ENCODE results near the gene SYNPO. TPM values are rescaled to one million over a fixed set of nuclear protein-coding genes. Genes with fewer than 3 reads are reported as not detected.

SYNPO gene
- polyA plus RNA-seq, 1 of the 3 experiments (the other 2 are of a cell fraction), result 5.1 TPM

DNA sequence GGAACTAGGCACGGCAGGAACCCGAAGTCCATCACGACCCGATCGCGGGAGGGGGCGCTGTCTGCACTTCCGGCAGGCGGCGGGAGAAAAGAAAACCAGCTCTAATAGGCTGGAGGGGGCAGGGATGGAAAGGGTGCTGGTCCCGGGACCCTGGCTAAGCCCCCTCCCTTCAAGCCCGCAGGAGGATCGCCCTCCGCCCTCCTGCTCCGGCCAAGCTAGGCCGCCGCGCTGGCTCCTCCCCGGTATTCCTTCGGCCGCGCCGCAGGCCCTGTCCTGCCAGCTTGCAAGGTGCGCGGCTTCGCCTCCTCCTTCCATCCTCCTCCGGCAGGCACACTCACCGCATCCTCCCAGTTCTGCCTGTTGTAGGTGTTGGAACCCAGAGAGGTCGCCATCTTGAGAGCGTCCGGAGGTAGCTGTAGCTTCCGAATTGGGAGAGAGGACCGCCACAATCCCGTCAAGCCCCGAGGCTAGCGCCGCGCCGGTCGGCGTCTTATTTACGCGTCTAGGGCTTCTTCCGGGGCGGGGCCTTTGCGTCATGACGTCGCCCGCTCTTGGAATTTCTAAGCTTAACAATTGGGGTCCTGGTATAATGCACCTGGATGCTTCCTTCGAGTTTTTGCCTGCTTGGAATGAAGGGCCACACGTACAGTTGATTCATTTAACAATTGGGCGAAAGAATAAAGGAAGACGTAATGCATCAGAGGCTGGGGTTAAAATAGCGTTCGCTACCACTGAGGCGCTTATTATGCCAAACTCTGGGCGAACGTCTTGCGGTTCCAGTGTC, 60.3 kb downstream of the SYNPO start, which contains the start of gene RBM22 (continued):
- TF ChIP-seq, protein P1, sequence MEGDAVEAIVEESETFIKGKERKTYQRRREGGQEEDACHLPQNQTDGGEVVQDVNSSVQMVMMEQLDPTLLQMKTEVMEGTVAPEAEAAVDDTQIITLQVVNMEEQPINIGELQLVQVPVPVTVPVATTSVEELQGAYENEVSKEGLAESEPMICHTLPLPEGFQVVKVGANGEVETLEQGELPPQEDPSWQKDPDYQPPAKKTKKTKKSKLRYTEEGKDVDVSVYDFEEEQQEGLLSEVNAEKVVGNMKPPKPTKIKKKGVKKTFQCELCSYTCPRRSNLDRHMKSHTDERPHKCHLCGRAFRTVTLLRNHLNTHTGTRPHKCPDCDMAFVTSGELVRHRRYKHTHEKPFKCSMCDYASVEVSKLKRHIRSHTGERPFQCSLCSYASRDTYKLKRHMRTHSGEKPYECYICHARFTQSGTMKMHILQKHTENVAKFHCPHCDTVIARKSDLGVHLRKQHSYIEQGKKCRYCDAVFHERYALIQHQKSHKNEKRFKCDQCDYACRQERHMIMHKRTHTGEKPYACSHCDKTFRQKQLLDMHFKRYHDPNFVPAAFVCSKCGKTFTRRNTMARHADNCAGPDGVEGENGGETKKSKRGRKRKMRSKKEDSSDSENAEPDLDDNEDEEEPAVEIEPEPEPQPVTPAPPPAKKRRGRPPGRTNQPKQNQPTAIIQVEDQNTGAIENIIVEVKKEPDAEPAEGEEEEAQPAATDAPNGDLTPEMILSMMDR (IDR thresholded peaks at IDR 0.05), result peak; percentile 72
- TF ChIP-seq, protein P2, sequence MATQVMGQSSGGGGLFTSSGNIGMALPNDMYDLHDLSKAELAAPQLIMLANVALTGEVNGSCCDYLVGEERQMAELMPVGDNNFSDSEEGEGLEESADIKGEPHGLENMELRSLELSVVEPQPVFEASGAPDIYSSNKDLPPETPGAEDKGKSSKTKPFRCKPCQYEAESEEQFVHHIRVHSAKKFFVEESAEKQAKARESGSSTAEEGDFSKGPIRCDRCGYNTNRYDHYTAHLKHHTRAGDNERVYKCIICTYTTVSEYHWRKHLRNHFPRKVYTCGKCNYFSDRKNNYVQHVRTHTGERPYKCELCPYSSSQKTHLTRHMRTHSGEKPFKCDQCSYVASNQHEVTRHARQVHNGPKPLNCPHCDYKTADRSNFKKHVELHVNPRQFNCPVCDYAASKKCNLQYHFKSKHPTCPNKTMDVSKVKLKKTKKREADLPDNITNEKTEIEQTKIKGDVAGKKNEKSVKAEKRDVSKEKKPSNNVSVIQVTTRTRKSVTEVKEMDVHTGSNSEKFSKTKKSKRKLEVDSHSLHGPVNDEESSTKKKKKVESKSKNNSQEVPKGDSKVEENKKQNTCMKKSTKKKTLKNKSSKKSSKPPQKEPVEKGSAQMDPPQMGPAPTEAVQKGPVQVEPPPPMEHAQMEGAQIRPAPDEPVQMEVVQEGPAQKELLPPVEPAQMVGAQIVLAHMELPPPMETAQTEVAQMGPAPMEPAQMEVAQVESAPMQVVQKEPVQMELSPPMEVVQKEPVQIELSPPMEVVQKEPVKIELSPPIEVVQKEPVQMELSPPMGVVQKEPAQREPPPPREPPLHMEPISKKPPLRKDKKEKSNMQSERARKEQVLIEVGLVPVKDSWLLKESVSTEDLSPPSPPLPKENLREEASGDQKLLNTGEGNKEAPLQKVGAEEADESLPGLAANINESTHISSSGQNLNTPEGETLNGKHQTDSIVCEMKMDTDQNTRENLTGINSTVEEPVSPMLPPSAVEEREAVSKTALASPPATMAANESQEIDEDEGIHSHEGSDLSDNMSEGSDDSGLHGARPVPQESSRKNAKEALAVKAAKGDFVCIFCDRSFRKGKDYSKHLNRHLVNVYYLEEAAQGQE (IDR thresholded peaks at IDR 0.05; ENCODE audit: low read depth, low read length), result 0 out of 2 replicates have a peak, but pooled peaks have one; percentile 24
- TF ChIP-seq MXI1 (IDR thresholded peaks at IDR 0.05; ENCODE audit: low read depth, low read length), result peak; percentile 23; the same call in 1 of the 2 replicates

DNA sequence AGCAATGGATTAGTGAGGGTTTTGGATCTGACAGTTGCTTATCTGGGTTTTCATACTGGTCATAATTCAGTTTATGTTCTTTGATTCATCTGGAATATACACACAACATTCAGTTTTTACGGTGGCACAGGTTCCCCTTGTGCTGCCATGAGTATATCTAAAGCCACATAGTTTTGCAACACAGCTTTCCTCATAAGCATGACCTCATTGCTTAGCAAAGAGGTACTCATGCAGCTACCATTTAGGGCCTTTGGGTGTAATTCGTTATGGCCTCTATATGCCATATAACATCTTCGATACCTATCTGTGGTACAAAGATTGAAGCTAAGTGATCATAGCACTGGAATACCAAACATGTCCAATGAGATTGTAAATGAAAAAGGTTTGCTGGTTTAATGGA, 63.3 kb downstream of the SYNPO start:
- WGBS (ENCODE audit: low lambda C conversion rate), result 57% methylated on average over 3 of the region's 3 CpGs
- Histone ChIP-seq H3F3A (replicated peaks; ENCODE audit: insufficient read depth) (peaks cover 22% of the 10 kb centered on the region), H3K4me3 (ENCODE audit: low read depth in 2 of 2, low read length in 1 of 2) (no peak overlapping the region), H4K20me1 (ENCODE audit: insufficient read depth) (no peaks in the 10 kb centered on the region), H3K4me1 (ENCODE audit: control insufficient read depth in 1 of 2, insufficient read depth in 2 of 2, low read depth in 1 of 2, low read length in 1 of 2) (peaks cover 11 to 15% of the 10 kb centered on the region in 2 experiments), H3K36me3 (replicated peaks in 1 of 2; ENCODE audit: control insufficient read depth in 1 of 2, insufficient read depth in 2 of 2, low read length in 1 of 2) (peaks cover 12 to 15% of the 10 kb centered on the region in 2 experiments), H3K9me2 (no peaks in the 10 kb centered on the region), H3K9me3 (no peaks in the 10 kb centered on the region), H3K27me3 (ENCODE audit: insufficient read depth) (no peaks in the 10 kb centered on the region), H3K79me2 (ENCODE audit: insufficient read depth) (peaks cover 20% of the 10 kb centered on the region), H3K4me2 (no peak overlapping the region), H3K9ac (no peak overlapping the region), H3K27ac (ENCODE audit: low read depth in 2 of 2, low read length in 1 of 2) (no peak overlapping the region), H2AFZ (ENCODE audit: low read depth) (no peak overlapping the region)
- no peak for TF ChIP-seq RXRA (IDR thresholded peaks at IDR 0.05; ENCODE audit: borderline replicate concordance, low read depth)
- TF ChIP-seq FOXJ3 (CRISPR knock-in tag; IDR thresholded peaks at IDR 0.05), result no peak
- TF ChIP-seq YY1 (IDR thresholded peaks at IDR 0.05; ENCODE audit: low read depth), result no peak
- no peak for TF ChIP-seq MXI1 (IDR thresholded peaks at IDR 0.05; ENCODE audit: low read depth, low read length)
- TF ChIP-seq TCF12 (IDR thresholded peaks at IDR 0.05), result no peak
- TF ChIP-seq EP300 (IDR thresholded peaks at IDR 0.05; ENCODE audit: borderline replicate concordance in 1 of 2, low read depth in 1 of 2, low read length in 1 of 2), result no peak
- TF ChIP-seq SIN3A (IDR thresholded peaks at IDR 0.05; ENCODE audit: borderline replicate concordance, low read depth, low read length), result no peak
- TF ChIP-seq, protein P3, sequence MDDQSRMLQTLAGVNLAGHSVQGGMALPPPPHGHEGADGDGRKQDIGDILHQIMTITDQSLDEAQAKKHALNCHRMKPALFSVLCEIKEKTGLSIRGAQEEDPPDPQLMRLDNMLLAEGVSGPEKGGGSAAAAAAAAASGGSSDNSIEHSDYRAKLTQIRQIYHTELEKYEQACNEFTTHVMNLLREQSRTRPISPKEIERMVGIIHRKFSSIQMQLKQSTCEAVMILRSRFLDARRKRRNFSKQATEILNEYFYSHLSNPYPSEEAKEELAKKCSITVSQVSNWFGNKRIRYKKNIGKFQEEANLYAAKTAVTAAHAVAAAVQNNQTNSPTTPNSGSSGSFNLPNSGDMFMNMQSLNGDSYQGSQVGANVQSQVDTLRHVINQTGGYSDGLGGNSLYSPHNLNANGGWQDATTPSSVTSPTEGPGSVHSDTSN (IDR thresholded peaks at IDR 0.05), result no peak
- no peak for DNase-seq
- ChIA-PET CTCF (interaction anchor here (2.5 kb wide), 1 partner anchor 143 kb away, joined by 13 read pairs; no protein-coding TSS in a partner anchor), POLR2A (no interaction called here)

All from SK-N-SH (cell line).